ENCODE measurements around the gene MRPL48.

Gene MRPL48

DNA sequence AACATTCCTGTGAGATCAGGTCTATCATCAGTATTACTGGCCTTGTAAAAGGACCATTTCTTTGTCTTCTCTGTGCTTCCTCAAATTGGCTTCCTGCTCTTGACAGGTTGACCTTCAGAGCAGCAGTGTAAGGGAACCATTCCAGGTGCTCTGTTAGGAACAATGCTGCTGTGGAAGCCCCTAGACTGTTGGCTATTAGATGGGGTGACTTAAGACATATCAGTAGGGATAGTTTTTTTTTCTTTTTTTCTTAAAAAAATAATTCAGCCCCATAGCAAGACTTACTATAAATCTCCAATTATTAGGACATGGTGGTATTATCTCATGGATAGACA, 51.4 kb downstream of the MRPL48 start:
- DNase-seq (ENCODE audit: low spot score) = no peak
- TF ChIP-seq CTCF (IDR thresholded peaks at IDR 0.05) = no peak
- Histone ChIP-seq H3K4me3 (no peak overlapping the region), H3K27ac (no peak overlapping the region)

DNA sequence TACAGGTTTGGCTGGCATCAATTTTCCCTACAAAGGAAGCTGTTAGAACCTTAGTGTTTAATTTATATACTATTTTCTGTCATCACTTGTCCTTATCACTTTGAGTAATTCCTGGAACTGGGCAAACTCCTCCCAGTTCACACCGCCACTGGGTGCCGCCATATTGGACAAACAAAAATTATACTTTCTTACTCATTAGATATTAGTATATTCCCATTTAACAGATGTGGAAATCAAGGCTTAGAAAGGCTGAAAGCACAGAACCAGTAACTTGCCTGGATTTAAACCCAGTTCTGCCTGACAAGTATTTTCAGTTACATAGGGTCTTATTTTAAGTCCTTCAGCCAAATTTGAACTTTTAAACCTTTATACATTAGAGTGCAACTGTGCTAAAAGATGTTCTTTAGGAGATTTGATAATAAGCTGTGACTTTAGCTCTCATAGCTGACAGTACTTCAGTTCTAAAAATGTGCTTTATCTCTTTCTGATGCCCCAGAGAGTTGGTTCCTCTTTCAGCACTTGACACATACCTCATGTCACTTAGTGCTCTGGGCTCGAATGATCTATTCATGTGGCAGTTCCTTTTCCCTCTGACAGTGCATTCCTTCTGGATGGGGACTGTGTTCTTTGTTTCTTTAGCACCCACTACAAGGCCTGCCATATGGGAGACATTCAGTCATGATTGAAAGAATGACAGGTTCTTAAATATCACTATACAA, 63.5 kb downstream of the MRPL48 start:
- no peak for DNase-seq (ENCODE audit: low spot score)
- TF ChIP-seq CTCF (IDR thresholded peaks at IDR 0.05) = no peak
- no peak overlapping the region for H3K27ac ChIP-seq
- no peak overlapping the region for H3K4me3 ChIP-seq

DNA sequence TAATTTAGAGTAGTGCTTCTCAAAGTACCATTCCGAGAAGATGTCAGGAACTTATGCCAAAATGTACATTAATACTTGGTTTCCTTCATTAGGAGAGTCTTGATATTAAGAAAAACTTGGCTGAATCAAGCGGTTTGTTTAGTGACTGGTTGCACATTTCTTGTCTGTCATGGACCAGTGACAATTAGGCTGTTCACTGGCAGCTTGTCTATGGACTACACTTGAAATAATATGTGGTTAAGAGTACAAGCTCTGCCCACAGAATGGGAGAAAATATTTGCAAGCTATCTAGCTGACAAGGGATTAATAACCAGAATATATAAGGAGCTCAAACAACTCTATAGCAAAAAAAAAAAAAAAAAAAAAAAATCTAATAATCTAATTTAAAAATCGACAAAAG, 64.4 kb downstream of the MRPL48 start:
- Histone ChIP-seq H3K27ac (no peak overlapping the region), H3K4me3 (no peak overlapping the region)
- DNase-seq (ENCODE audit: low spot score) = no peak
- TF ChIP-seq CTCF (IDR thresholded peaks at IDR 0.05) = no peak

DNA sequence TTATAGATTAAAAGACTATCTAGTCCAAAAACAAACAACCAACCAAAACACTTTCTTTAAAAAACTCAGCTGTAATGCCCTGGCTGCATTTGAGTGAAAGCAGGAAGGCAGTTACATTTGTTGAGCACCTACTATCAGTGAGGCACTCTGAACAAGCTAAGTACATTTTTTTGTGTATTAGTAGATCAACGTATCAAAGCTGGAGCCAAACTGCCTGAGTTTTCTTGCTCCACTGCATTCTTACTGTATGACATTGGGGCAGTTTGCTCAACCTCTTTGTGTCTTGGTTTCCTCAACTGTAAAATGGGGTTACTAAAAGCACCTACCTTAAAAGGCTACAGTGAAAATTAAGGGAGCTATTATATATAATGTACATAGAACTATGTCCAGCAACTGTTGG, 67.0 kb downstream of the MRPL48 start:
- no peak for DNase-seq (ENCODE audit: low spot score)
- no peak overlapping the region for H3K27ac ChIP-seq
- TF ChIP-seq CTCF (IDR thresholded peaks at IDR 0.05) = no peak
- no peak overlapping the region for H3K4me3 ChIP-seq

DNA sequence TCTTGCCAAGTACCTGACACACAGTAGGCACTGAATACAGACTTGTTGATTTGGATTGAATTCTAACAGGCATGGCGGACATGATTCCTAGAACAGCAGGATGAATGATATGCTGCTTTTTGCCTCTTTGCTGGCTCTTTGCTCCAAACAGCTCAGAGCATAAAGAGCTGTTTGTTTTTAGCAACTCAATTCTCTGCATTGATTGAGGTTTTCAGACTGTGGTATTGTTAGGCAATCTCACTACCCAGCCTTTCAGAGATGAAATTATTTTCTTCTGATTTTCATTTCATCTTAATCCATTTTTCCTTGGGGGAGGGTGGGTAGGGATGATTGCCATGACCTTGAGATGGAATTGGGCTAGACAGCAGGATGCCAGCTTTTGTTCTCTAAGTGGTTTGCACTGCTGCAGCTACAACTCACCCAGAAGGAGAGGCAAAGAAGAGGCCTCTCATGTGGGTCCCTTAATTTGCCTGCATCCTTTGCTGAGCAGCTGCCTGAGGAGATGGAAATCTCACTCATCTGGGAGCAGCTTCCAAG, 68.4 kb downstream of the MRPL48 start:
- TF ChIP-seq CTCF (IDR thresholded peaks at IDR 0.05) = no peak
- no peak overlapping the region for H3K27ac ChIP-seq
- DNase-seq (ENCODE audit: low spot score) = no peak
- no peak overlapping the region for H3K4me3 ChIP-seq

DNA sequence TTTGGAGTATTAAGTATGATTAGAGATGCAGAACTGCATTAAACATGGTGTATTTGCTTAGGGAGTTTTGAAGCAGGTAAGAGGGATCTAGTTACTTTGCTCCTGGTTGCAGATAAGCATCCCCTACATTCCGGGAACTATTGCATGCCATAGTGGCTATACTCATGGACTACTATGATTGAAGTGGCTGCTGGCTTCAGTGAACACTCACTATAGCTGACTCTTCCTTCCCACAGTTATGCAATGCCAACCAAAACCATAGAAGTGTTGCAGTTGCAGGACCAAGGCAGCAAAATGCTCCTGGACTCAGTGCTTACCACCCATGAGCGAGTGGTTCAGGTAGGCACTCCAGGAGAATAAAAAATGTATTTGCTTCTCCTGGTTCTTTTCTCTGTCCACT, 72.0 kb downstream of the MRPL48 start:
- no peak for TF ChIP-seq CTCF (IDR thresholded peaks at IDR 0.05)
- H3K4me3 ChIP-seq = no peak overlapping the region
- no peak overlapping the region for H3K27ac ChIP-seq

DNA sequence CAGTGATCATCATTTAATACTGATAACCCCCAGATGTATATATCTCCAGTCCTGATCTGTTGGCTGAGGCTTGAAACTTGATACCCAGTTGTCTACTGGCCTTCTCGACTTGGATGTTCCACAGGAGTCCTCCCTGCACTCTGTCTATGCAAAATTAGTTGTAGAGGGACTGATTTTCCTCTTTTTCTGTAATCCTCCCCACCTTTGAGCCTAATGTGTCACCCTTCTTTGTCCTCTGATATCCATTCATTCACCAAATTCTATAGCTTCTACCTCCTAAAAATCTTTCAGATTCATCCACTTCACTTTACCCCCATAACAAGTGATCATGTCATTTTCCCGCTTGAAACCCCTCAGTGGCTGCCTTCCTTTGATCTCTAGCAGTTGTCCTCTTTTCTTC, 72.5 kb downstream of the MRPL48 start:
- TF ChIP-seq CTCF (IDR thresholded peaks at IDR 0.05) = no peak
- Histone ChIP-seq H3K27ac (no peak overlapping the region), H3K4me3 (no peak overlapping the region)
- no peak for DNase-seq (ENCODE audit: low spot score)

More for the DNA sequence above, 72.0 kb downstream of the MRPL48 start:
- DNase-seq (ENCODE audit: low spot score) = no peak

Data from coronary artery (tissue), 2 donors.